Activated T-cell treated with anti-CD3 and anti-CD28 coated beads, Interleukin-2, amount 50 U/mL, for 4 hours (primary cell): Measurements from ENCODE around the gene CFAP20DC. TPM values are rescaled to one million over a fixed set of nuclear protein-coding genes. Genes with fewer than 3 reads are reported as not detected.

Experiments
- ATAC-seq, 2 donors: fragments of 200-7000 bp; cut with Tn5 transposase; one replicate each; pipeline ENCODE4 v1.10.0; 2021
- DNase-seq: peaks from one replicate; pipeline ENCODE4 v3.0.0-alpha.2; 2020
- H3K27me3 Mint-ChIP-seq: one replicate; pipeline ENCODE4 v1.8.0; 2021; ENCODE audit warnings: low read depth, mixed read lengths
- H3K36me3 Mint-ChIP-seq: one replicate; pipeline ENCODE4 v1.8.0; 2022; ENCODE audit warnings: mixed read lengths; ENCODE audit not compliant: insufficient read depth
- H3K4me1 Mint-ChIP-seq: one replicate; pipeline ENCODE4 v1.8.0; 2021; ENCODE audit warnings: low read depth, mixed read lengths
- H3K4me3 Mint-ChIP-seq: one replicate; pipeline ENCODE4 v1.8.0; 2021; ENCODE audit warnings: mild to moderate bottlenecking, moderate library complexity, mixed read lengths
- H3K9me3 Mint-ChIP-seq: one replicate; pipeline ENCODE4 v1.8.0; 2021; ENCODE audit warnings: mixed read lengths
- total RNA-seq, 3 donors: library from RNA; stranded (reverse); gene quantifications; one replicate each; pipeline ENCODE4 v1.2.1, GENCODE V29; 2021

Gene CFAP20DC
- total RNA-seq, 3 donors from 2014 or later, result 0.16 to 0.38 (median 0.20) TPM

- Mint-ChIP-seq H3K4me1 (no peaks in the 10 kb centered on the region), H3K9me3 (no peaks in the 10 kb centered on the region), H3K4me3 (no peak overlapping the region), H3K36me3 (no peaks in the 10 kb centered on the region), H3K27me3 (no peaks in the 10 kb centered on the region)
- DNase-seq, result no peak
- no peak for ATAC-seq
Measured at GRCh38 chr3:58965865-58966264, 84.0 kb downstream of the CFAP20DC start.

- Mint-ChIP-seq H3K27me3 (no peaks in the 10 kb centered on the region), H3K36me3 (no peaks in the 10 kb centered on the region), H3K4me1 (no peaks in the 10 kb centered on the region), H3K4me3 (no peak overlapping the region), H3K9me3 (no peaks in the 10 kb centered on the region)
- ATAC-seq, result no peak
- no peak for DNase-seq
Measured at GRCh38 chr3:58963928-58964503, 85.8 kb downstream of the CFAP20DC start.

DNA sequence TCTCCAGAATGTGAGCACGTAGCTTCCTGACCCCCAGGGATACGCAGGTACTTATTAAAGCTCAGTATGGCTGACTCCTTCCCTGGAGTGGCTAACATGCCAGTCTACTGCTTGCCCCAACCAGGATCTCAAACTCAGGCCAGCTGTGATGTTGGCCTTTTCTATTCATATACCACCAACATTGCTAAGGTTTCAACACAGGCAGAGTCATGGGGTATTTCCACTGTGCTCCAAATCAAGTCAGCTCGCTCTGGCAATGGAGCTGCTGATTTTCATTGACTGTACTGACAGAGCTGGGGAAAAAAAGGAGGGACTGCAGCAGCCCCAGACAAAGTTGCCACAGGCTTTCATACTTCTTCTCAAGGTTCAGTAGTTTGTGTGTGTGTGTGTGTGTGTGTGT, 87.0 kb downstream of the CFAP20DC start:
- no peak overlapping the region for H3K4me3 Mint-ChIP-seq
- no peaks in the 10 kb centered on the region for H3K9me3 Mint-ChIP-seq
- H3K36me3 Mint-ChIP-seq, result no peaks in the 10 kb centered on the region
- H3K4me1 Mint-ChIP-seq, result no peaks in the 10 kb centered on the region
- no peaks in the 10 kb centered on the region for H3K27me3 Mint-ChIP-seq
- ATAC-seq, result no peak
- no peak for DNase-seq

DNA sequence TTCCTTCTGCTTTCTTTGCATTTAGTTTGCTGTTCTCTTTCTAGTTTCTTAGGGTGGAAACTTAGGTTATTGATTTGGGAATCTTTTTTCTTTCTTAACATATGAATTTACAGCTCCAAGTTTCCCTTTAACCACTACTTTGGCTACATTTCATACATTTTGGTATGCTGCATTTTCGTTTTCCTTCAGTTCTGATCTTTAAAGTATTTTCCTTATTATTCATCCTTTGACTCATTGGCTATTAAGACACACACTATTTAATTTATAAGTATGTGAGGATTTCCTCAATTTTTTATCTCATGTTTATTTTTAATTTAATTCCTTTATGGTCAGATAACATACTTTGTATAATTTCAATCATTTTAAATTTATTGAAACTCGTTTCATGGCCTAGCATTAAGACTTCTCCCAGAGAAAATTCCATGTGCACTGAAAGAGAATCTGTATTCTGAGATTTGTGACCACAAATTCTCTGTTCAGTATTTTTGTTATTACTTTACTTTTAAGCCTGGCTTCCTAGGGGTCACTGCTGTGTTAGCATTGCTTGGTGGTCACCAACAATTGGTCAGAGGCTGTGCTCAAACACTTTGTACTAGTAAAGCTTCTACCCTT, 87.7 kb downstream of the CFAP20DC start:
- Mint-ChIP-seq H3K4me1 (no peaks in the 10 kb centered on the region), H3K36me3 (no peaks in the 10 kb centered on the region), H3K4me3 (no peak overlapping the region), H3K9me3 (no peaks in the 10 kb centered on the region), H3K27me3 (no peaks in the 10 kb centered on the region)
- ATAC-seq (no peak), DNase-seq (no peak)

- Mint-ChIP-seq H3K9me3 (no peaks in the 10 kb centered on the region), H3K36me3 (no peaks in the 10 kb centered on the region), H3K4me3 (no peak overlapping the region), H3K4me1 (no peaks in the 10 kb centered on the region), H3K27me3 (no peaks in the 10 kb centered on the region)
- ATAC-seq (no peak), DNase-seq (no peak)
Measured at GRCh38 chr3:58955308-58955707, 94.5 kb downstream of the CFAP20DC start.

GRCh38 chr3:58953288-58953687, 96.5 kb downstream of the CFAP20DC start:
- no peaks in the 10 kb centered on the region for H3K4me1 Mint-ChIP-seq

DNA sequence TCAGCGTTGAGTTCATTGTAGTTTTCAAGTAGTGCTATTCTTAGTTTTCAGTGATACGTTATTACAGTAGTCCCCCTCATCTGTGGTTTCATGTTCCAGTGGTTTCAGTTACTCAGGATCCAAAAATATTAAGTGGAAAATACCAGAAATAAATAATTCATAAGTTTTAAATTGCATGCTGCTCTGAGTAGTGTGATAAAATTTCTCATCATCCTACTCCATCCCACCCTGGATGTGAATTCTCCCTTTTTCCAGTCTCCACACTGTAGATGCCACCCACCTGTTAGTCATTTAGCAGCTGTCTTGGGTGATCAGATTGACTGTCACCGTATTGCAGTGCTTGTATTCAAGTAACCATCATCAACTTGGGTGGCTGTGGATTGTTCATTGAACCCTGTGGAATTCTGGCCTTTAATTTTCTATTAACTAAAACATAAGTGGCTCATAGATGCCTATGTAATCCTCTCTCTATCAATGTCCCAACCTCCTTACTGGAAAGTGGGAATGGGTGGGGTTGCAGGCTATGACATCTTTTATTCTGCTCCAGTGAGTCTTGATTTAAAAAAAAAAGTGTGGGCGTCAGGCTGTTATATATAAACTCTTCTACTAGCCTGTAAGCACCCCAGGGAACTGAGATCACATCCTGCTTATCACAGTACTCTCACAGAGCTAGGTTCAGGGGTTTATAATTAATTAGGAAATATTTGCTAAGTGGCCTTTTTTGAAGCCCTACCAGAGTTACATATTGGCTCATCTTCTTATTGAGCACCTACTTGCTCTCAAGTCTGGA, 97.5 kb downstream of the CFAP20DC start:
- no peaks in the 10 kb centered on the region for H3K9me3 Mint-ChIP-seq

More at GRCh38 chr3:58953288-58953687, 96.5 kb downstream of the CFAP20DC start:
- H3K27me3 Mint-ChIP-seq, result no peaks in the 10 kb centered on the region
- H3K9me3 Mint-ChIP-seq, result no peaks in the 10 kb centered on the region
- no peak for ATAC-seq
- no peak overlapping the region for H3K4me3 Mint-ChIP-seq
- no peak for DNase-seq
- no peaks in the 10 kb centered on the region for H3K36me3 Mint-ChIP-seq

DNA sequence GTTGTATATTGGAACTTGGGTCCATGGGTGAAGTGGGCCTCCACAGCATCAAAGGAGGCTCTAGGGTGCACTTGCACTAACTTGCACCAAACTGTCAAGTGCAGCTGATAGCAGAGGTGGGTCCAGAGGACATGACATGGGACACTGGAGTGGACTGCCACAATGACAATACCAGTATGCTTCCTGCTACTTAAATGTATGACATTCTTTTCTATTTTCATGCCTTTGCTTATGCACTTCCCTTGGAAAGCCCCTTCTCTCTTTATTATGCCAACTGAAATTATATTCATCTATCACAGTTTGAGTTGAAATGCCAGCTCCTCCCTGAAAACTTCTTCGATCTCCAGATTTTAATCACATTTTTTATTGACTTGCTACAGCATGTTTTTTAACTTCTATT, 101.8 kb downstream of the CFAP20DC start:
- Mint-ChIP-seq H3K27me3 (no peaks in the 10 kb centered on the region), H3K9me3 (no peaks in the 10 kb centered on the region), H3K4me1 (no peaks in the 10 kb centered on the region), H3K36me3 (no peaks in the 10 kb centered on the region), H3K4me3 (no peak overlapping the region)
- DNase-seq (no peak), ATAC-seq (no peak)

More for the DNA sequence above, 97.5 kb downstream of the CFAP20DC start:
- ATAC-seq (no peak), DNase-seq (no peak)
- H3K4me1 Mint-ChIP-seq, result no peaks in the 10 kb centered on the region
- H3K4me3 Mint-ChIP-seq, result no peak overlapping the region
- no peaks in the 10 kb centered on the region for H3K27me3 Mint-ChIP-seq
- no peaks in the 10 kb centered on the region for H3K36me3 Mint-ChIP-seq

DNA sequence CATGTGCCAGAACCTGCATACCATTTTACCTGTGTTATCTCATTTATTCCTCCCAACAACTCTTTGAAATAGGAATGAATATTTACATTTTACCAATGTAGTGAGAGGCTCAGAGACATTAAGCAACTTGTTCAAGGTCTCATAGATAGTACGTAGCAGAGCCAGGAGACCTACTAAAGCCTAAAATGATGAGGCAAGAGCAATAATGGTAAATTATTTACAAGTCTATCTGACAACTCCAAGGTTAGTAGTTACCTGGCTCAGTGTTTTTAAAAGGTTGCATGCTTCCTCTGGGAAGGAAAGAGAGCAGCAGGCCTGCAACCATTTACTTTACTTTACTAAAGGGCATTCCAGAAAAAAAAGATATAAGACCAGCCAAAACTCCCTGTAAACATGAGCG, 103.0 kb downstream of the CFAP20DC start:
- H3K27me3 Mint-ChIP-seq, result no peaks in the 10 kb centered on the region
- H3K4me3 Mint-ChIP-seq, result no peak overlapping the region
- no peaks in the 10 kb centered on the region for H3K9me3 Mint-ChIP-seq
- ATAC-seq (no peak), DNase-seq (no peak)
- H3K36me3 Mint-ChIP-seq, result no peaks in the 10 kb centered on the region
- no peaks in the 10 kb centered on the region for H3K4me1 Mint-ChIP-seq

GRCh38 chr3:58938057-58938456, 111.8 kb downstream of the CFAP20DC start:
- H3K4me1 Mint-ChIP-seq, result no peaks in the 10 kb centered on the region
- H3K36me3 Mint-ChIP-seq, result no peaks in the 10 kb centered on the region
- no peaks in the 10 kb centered on the region for H3K9me3 Mint-ChIP-seq
- H3K4me3 Mint-ChIP-seq, result no peak overlapping the region
- ATAC-seq (no peak), DNase-seq (no peak)
- H3K27me3 Mint-ChIP-seq, result no peaks in the 10 kb centered on the region

- Mint-ChIP-seq H3K27me3 (no peaks in the 10 kb centered on the region), H3K9me3 (peaks cover 3% of the 10 kb centered on the region), H3K36me3 (no peaks in the 10 kb centered on the region), H3K4me3 (no peak overlapping the region), H3K4me1 (no peaks in the 10 kb centered on the region)
- DNase-seq (no peak), ATAC-seq (no peak)
Measured at GRCh38 chr3:58924578-58924977, 125.2 kb downstream of the CFAP20DC start.

GRCh38 chr3:58900386-58900785, 149.4 kb downstream of the CFAP20DC start:
- peaks cover 30% of the 10 kb centered on the region for H3K4me1 Mint-ChIP-seq
- H3K36me3 Mint-ChIP-seq, result no peaks in the 10 kb centered on the region
- peaks cover 4% of the 10 kb centered on the region for H3K27me3 Mint-ChIP-seq
- DNase-seq, result no peak
- no peak overlapping the region for H3K4me3 Mint-ChIP-seq
- H3K9me3 Mint-ChIP-seq, result peaks cover 12% of the 10 kb centered on the region
- ATAC-seq, result no peak

DNA sequence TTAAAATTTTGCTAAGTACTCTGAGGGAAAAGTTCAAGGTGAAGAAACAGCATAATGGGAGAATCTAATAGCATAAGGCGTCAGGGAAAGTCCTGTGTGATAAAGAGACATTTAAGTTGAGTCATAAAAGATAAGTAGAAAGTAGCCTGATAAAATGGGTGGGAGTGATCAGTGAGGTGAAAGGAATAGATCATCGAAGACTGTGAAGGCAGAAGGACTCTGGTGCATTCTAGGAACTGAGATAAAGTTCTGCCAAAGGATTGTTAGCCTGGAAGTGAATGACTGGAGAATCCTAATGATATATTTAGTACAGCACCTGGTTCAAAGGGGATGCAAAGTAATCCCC, 149.9 kb downstream of the CFAP20DC start:
- peaks cover 30% of the 10 kb centered on the region for H3K4me1 Mint-ChIP-seq
- H3K4me3 Mint-ChIP-seq, result no peak overlapping the region
- peak; percentile 21 to 30 for ATAC-seq
- no peaks in the 10 kb centered on the region for H3K36me3 Mint-ChIP-seq
- peaks cover under 1% of the 10 kb centered on the region for H3K27me3 Mint-ChIP-seq
- no peak for DNase-seq
- peaks cover 15% of the 10 kb centered on the region for H3K9me3 Mint-ChIP-seq

DNA sequence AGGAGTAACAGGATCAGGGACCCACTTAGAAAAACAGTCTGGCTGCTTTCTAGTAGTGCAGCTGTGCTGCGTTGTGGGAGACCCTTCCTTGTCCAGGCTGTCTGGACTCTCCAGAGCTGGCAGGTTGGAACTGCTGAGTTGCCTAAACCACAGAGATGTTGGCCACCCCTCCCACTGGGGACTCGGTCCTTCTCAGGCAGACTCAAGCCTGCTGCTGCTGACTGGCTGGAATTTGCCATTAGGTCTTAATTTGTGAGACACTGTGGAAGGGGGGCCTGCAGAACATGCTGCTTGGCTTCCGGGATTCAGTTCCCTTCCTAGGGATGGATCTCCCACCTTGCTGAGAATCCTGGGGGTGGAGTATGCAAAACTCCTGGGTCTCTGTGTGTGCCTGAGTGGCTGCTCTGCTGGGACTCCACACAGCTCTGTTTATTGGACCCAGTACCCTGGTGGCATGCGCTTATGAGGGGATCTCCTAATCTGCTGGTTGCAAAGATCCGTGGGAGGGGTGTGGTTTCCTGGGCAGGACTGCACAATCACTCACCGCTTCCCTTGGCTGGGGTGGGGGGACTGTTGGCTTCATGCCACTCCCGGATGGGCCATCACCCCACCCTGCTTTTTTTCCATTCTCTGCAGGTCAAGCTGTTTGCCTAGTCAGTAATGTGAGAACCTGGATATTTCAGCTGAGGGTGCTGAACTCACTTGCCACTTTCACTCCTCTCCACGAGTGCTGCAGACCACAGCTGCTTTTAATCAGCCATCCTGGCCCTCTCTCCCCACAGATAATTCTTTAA, 150.5 kb downstream of the CFAP20DC start:
- peak; percentile 61 to 63 for ATAC-seq
- H3K9me3 Mint-ChIP-seq, result peaks cover 15% of the 10 kb centered on the region
- no peaks in the 10 kb centered on the region for H3K36me3 Mint-ChIP-seq
- H3K4me1 Mint-ChIP-seq, result peaks cover 30% of the 10 kb centered on the region
- H3K4me3 Mint-ChIP-seq, result no peak overlapping the region
- peak; percentile 5 for DNase-seq
- no peaks in the 10 kb centered on the region for H3K27me3 Mint-ChIP-seq
